GM08714 (cell line): Measurements from ENCODE around the gene PDCL3.

Source experiments
- H3K4me3 ChIP-seq: fragments of 200-500 bp; sonication (Bioruptor generic); 2 replicates; pipeline ENCODE4 v1.5.1; 2014; ENCODE audit warnings: mild to moderate bottlenecking, low read length, inconsistent platforms
- ZNF274 ChIP-seq: IDR thresholded peaks from 2 replicates; pipeline ENCODE4 v1.6.1; 2012; ENCODE audit warnings: mild to moderate bottlenecking, low read depth, low read length

Gene PDCL3

GRCh38 chr2:100613719-100614118 lies 50.9 kb downstream of the PDCL3 start:
- no peak overlapping the region for H3K4me3 ChIP-seq
- no peak for TF ChIP-seq ZNF274

GRCh38 chr2:100614455-100615000 lies 51.7 kb downstream of the PDCL3 start:
- no peak overlapping the region for H3K4me3 ChIP-seq
- no peak for TF ChIP-seq ZNF274

GRCh38 chr2:100615471-100615870 lies 52.7 kb downstream of the PDCL3 start:
- no peak for TF ChIP-seq ZNF274

GRCh38 chr2:100615886-100616285 lies 53.1 kb downstream of the PDCL3 start:
- TF ChIP-seq ZNF274 = no peak
- no peak overlapping the region for H3K4me3 ChIP-seq

More at GRCh38 chr2:100615471-100615870, 52.7 kb downstream of the PDCL3 start:
- H3K4me3 ChIP-seq = no peak overlapping the region

- TF ChIP-seq ZNF274 = no peak
- H3K4me3 ChIP-seq = no peak overlapping the region
Observed at GRCh38 chr2:100616841-100617390, 54.1 kb downstream of the PDCL3 start.

- no peak for TF ChIP-seq ZNF274
- H3K4me3 ChIP-seq = no peak overlapping the region
Observed at GRCh38 chr2:100619951-100620350, 57.2 kb downstream of the PDCL3 start.

- TF ChIP-seq ZNF274 = no peak
- no peak overlapping the region for H3K4me3 ChIP-seq
Observed at GRCh38 chr2:100620481-100620880, 57.7 kb downstream of the PDCL3 start.

- TF ChIP-seq ZNF274 = no peak
- H3K4me3 ChIP-seq = no peak overlapping the region
Observed at GRCh38 chr2:100621371-100621951, 58.7 kb downstream of the PDCL3 start.

- no peak for TF ChIP-seq ZNF274
- no peak overlapping the region for H3K4me3 ChIP-seq
Observed at GRCh38 chr2:100623033-100623715, 60.4 kb downstream of the PDCL3 start.

GRCh38 chr2:100623930-100624329 lies 61.1 kb downstream of the PDCL3 start:
- H3K4me3 ChIP-seq = no peak overlapping the region
- TF ChIP-seq ZNF274 = no peak

- no peak for TF ChIP-seq ZNF274
- no peak overlapping the region for H3K4me3 ChIP-seq
Observed at GRCh38 chr2:100624536-100624935, 61.7 kb downstream of the PDCL3 start.

- H3K4me3 ChIP-seq = no peak overlapping the region
- TF ChIP-seq ZNF274 = no peak
Observed at GRCh38 chr2:100625717-100626116, 62.9 kb downstream of the PDCL3 start.
